Cortex of kidney (tissue), 1 donor: ENCODE measurements around the gene MGARP.

Source experiments
- DNase-seq: peaks from one replicate; lab custom pipeline; 2025; lab: John Stamatoyannopoulos, UW

MGARP gene

DNA sequence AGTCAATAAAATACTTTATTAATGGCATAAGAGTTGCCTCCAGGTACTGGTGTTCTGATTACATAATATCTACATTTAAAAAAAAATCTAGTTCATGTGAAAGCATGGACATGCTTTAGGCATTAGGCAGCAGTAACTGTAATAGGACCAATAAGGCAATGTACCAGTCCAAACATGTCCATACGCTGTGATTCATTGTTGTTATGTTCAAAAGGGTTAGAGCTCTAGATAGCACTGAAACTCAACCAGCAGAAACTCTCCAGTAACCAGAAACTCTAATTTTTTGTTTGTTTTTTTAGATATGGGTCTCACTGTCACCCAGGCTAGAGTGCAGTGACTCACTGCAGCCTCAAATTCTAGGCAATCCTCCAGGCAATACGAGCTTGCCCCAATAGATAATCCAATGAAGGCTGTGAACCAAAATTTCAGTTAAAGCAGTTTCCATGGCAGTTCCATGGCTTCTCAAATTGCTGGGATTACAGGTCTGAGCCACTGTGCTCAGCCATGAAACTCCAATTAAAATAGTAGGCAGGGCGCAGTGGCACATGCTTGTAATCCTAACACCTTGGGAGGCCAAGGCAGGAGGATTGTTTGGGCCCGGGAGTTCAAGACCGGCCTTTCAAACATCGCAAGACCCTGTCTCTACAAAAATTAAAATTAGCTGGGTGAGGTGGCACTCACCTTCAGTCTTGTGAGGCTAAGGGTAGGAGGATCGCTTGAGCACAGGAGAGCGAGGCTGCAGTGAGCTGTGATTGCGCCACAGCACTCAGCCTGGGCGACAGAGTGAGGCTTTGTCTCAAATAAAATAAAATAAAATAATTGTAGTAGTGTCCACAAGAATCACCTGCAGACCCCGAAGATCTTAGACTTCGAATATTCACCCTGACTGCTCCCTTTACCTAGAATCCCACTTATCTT lies 36.3 kb downstream of the MGARP start:
- no peak for DNase-seq

DNA sequence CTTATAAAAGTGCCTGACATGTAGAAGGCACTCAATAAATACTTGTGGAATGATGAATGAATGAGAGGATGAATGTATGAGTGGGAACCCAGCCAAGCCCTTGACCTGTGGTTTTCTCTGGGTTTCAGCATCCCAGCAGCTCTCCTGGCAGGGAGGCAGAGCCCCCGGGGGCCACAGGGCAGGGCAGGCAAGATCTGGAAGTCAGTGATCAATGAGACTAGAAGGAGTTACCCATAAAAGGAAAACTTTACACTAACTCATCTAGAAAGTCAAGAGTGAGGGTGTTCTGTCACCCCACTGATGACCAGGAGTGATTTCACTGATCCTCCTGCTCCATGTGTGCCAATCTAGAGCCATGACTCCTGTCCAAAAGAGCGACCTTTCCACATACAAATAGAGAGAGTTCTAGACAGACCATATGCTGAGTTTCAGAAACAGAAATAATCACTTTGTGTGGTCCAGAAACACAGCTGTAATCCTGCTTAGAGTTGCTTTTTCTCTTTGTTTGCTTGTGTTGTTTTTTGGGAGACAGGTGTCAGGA lies 37.4 kb downstream of the MGARP start:
- no peak for DNase-seq

DNA sequence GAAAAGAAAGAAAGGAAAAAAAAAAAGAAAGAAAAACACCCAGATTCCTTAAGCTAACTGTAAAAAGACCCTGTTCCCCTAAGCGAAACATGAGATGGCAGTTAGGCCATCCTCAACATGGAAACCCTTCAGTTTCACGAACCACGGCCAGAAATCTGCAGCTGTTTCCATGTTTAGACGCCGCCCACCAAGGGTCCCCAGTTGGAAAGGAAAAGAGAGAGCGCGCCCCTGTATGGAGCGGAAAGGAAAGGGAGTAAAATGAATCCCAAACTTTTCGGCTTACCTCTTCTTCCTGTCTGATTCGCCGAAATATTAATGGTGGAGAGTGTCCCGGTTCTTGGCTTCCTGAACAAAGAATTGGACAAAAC lies 38.3 kb downstream of the MGARP start:
- no peak for DNase-seq

DNA sequence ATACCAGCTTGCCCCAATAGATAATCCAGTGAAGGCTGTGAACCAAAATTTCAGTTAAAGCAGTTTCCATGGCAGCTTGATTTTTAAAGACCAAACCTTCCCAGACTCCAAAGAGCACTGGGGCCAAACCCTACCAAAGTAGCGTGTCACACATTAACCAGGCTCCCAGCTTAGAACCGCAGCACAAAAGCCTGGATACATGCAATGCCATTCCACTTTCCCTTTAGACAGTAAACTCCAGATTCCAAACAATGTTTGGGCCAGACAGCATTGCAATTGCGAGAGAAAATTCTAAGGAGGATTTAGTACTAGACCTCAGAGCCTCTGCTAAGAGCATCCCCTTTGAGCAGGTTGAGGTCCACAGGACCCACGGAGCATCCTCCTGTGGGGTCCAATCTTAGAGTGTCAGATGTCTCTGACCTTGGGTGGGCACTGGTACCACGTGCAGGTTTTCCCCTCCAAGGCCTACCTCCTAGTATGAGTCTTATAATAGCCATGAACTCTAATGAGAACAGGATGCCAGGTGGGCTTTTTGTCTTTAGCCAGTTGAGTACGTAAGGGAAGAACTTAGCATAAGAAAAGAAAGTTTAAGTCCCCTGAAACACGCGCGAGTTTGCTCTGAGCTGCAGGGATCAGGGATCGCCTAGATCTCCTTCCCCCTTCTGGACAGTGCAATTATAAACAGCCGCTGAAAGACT lies 38.8 kb downstream of the MGARP start:
- DNase-seq = no peak

DNA sequence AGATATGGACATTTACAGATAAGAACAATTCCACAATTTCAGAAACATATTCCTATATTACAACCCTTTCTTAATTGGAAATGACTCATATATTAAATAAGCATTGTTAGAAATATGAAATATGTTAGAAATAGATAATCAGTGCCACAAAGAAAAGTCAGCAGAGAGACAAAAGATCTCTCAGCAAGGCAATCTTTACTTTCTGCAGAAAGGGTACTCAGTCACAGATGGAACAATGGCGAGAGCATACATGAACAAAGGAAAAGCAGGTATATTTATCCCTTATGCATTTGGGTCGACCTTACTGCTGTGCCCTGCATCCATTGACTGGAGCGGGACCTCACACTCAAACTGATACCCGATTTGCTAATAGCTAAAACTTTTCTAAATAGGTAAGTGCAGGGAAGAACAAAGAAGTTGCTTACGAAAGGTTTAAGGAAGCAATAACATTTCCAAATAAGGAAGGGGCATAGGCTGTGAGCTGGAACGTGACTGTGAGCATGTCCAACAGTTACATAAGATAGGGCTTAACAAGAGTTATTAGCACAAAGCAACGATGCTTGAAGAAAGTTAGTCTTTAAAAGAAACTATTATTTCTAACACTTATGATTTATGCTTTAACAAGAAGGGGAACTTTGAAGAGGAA lies 40.8 kb downstream of the MGARP start:
- no peak for DNase-seq

DNA sequence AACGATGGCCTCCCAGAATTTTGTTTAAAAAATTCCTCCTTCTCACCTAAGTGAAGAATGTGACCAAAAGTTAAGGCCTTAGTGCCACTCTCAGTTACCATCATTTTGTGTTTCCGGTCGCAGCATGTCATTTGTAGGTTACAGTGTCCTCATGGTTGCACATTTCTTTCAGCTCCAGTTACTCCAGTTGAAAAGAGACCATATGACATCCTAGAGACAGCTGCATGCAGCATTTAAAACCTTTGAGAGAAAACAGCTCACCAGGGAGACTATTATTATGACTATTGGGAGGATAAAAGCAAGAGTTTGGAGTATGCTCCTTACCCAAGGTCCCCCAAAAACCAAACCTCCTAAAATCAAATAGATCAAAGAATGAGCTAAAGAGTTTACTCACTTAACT lies 45.8 kb downstream of the MGARP start:
- DNase-seq = no peak

DNA sequence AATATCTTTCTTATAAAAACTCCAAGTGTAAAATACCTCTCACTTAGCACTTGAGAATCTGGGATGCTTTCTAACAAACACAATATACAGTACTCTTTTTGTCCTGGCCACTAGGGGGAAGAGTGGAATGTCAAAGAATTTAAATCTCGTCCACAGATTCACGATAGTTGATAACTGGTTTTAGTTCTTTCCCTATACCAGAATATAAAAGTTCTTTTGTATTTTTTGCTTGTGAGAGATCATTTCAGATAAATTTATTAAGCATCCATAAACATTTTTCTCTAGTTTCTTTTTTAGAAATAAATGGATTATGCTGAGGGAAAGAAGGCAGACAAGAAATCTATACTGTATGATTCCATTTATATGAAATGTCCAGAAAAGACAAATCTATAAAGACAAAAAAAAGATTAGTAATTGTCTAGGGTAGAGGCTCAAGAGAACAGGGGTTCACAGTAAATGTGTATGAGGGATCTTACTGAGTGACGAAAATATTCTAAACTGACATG lies 50.4 kb downstream of the MGARP start:
- no peak for DNase-seq

DNA sequence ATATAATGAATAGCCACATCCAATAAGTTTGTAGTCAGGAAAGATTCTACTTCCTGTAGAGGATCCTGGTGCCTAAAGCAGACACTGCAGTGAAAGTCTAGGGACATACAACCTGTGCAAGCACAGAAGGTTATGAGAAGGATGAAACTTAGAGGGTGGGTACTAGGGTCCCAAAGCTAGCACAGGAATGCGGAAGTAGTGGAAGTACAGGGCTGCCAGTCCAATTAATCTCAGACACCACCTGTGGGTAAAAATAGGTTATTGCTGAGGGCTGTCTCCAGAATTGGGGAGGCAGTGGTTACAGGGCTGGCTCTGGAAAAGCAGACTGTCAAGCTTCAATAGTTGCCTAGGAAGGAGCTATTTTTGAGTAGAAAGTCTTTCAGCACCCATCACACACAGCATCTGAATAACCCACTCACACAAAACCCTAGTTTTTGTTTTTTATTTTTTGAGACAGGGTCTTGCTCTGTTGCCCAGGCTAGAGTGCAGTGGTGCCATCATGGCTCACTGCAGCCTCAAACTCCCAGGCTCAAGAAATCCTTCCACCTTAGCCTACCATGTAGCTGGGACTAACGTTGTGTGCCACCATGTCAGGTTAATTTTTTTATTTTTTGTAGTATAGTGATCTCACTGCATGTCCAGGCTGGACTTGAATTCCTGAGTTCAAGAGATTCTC lies 52.2 kb downstream of the MGARP start:
- no peak for DNase-seq

DNA sequence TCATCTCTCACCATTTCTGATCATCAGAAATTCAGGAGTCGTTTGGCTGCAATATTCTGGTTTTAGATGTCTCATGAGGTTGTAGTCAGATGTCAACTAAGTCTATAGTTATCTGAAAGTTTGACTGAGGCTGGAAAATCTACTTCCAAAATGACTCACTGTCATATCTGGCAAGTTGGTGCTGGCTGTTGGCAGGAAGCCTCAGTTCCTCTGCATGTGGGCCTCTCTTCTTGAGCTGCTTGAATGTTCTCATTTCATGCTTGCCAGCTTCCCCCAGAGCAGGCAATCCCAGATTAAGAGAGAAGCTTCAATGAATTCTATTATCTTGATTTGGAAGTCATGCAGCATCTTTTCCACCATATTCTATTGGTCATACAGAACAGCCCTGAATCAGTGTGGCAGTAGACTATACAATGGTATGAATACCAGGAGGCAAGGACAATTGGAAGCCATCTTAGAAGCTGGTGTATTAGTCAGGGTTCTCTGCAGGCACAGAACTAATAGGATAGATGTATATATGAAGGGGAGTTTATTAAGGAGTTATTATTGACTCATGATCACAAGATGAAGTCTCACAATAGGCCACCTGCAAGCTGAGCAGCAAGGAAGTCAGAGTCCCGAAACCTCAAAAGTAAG lies 56.2 kb downstream of the MGARP start:
- DNase-seq = no peak

DNA sequence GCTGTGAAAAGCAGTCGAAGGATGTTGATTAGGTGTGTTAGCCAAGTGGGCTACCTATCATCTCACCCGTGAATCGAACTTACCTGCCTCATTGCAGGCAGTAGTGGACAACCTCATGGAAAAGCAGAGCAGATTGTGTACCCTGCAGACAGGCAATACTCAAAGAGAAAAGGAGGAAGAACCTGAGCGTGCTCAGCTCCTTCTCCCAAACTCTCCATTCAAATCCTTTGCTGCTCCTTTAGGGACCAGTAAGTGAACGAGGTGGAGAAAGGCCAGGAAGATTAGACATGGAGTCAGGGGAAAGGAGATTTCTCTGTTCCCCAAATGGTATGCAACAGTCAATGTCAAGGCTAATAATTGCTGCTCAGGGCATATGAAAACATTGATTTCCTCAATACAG lies 57.8 kb downstream of the MGARP start:
- DNase-seq = no peak

DNA sequence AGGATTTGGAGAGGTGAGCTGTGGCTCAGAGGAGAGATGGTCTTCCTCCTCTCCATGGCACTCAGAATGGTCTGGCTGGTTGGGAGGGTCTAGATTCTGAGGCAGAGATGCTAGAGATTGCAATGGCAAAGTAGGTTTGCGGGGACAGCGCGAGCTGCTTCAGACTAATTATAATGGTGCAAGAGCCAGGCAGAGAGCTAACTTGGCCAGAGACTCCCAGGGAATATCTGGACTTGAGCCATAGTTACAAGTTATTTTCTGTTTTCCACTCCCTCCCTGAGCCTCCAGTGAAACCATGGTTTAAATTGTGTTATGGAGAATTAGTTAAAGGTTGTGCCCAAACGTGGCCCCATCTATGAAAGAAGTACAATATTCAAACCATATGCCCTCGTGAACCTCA lies 58.3 kb downstream of the MGARP start:
- no peak for DNase-seq

DNA sequence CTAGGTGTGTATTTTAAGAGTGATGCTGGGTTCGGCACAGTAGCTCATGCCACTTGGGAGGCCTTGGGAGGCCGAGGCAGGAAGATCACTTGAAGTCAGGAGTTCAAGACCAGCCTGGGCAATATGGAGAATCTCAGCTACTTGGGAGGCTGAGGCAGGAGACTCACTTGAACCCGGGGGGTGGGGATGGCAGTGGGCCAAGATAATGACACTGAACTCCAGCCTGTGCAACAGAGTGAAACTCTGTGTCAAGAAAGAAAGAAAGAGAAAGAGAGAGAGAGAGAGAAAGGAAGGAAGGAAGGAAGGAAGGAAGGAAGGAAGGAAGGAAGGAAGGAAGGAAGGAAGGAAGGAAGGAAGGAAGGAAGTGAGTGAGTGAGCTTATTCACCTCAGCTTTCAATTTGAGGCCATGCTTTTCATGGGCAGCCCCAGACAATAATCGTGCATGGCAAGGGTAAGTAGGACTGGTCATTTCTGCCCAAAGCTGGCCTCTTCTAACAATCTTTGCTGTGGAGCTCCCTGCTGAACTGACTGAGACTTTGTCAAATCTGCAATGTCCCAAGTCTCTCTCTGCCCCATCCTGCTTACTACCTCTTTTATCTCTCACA lies 60.5 kb downstream of the MGARP start:
- DNase-seq = no peak
